Stimulated activated CD8-positive, alpha-beta memory T cell treated with anti-CD3 and anti-CD28 coated beads, Interleukin-4, amount 100 ng/mL, for 24 hours (primary cell): ENCODE data around the gene LIMD2.

Experiments
- DNase-seq: peaks from one replicate; pipeline ENCODE4 v3.0.0-alpha.2; 2020; ENCODE audit warnings: low read depth

The LIMD2 gene

GRCh38 chr17:63681530-63681929, 18.4 kb downstream of the LIMD2 start:
- no peak for DNase-seq

GRCh38 chr17:63680700-63681099, 19.2 kb downstream of the LIMD2 start:
- no peak for DNase-seq

- no peak for DNase-seq
Observed at GRCh38 chr17:63679214-63679613, 20.7 kb downstream of the LIMD2 start.

GRCh38 chr17:63676584-63676983, 23.3 kb downstream of the LIMD2 start:
- no peak for DNase-seq

GRCh38 chr17:63675607-63676546, 24.0 kb downstream of the LIMD2 start:
- DNase-seq: no peak

DNA sequence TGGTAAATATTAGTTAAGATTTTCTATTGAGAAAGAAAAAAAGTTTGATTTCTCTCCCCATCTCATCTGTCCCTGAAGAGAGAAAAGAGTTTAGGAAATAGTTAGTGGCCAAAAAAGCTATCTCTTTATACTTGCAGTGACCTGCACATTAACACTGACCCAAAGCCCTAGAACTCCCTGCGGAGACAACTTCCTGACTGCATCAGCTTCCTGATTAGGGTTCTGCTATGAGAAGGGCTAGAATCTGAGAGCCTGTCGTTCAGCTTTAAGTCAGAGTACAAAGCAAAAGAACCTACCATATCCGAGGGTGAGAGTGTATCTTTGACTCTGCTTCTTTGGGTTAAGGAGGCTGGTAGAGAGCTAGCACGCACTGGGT, 24.7 kb downstream of the LIMD2 start:
- DNase-seq: no peak

DNA sequence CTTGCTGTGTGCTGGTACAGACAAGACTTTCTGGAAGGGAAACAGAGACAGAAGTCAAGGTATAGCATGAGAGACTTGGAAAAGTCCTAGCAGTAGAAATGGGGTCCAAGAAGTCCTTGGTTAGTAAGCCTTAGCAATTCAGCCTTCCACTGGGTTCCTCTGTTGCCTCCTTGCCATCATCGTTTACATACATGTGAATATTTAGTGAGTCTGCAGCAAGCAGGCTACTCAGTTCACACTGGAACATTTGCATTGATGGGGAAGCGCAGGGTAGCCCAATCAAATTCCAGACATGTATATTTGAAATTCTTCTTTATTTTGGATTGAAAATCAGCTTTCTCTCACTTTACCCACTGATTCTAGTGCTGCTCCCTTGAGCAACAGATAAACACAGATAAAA, 27.1 kb downstream of the LIMD2 start:
- no peak for DNase-seq

DNA sequence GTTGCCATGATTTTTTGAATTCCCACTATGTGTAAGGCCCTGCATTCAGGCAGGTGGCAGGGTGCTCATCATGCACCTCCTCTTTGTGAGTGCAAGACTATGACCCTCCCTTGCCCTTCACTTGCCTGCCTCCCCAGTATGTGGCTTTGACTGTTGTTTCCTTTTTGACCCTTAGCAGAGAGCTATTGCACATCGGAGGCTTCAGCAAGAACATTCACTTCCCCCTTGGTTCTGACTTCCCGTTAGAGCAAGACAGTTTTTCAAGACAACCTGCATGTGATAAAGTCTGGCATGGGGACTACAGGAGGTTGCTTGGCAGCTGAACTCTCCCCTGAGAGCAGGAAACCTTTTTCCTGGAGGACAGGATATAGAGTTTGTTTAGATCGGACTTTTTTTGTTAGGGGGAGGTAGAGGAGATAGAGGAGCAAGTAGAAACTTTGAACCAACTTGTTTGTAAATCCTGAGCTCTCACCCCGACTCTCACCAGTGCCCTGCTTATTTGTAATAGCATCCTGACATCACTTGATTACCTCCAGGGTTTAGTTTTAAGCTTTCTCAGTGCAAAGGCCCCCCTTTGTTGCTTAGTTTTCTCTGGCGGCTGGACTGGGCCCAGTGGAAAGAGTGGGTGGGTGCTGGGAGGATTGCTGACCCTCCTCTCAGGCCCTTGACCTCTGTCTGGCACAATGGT, 34.3 kb downstream of the LIMD2 start:
- DNase-seq: no peak

DNA sequence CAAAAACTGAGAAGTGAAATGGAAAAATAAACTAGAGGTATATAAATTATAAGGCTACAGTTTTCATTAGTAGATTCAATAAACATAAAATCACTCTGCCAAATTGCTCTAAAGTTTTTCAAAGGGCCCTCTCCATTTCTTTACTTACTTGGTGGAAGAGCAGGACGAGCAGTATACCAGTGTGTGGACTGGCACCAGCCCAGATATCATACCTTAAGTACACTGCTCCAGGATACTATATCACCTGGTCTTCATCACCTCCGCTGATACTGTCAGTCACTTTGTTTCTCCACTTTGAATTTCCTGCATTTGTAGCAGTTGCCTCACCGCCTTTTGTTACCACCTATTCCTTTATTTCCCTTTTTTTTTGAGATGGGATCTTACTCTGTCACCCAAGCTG, 40.1 kb downstream of the LIMD2 start:
- DNase-seq: no peak

- no peak for DNase-seq
Observed at GRCh38 chr17:63658366-63658765, 41.6 kb downstream of the LIMD2 start.

DNA sequence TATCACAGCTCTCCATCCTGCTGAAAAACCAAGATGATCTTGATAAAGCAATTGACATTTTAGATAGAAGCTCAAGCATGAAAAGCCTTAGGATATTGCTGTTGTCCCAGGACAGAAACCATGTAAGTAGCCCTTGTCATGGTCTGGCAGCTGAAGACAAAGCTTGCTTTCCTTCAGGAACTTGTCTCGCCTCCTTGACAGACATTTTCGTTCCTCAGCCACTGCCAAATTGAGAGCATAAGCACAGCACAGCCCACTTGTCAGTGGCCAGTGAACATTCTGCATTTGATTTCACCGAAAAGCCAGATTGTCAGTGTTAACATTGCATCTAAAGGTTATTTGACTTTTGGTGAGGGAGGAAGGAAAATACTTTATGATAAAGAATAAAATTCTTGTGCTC, 42.1 kb downstream of the LIMD2 start:
- DNase-seq: no peak

DNA sequence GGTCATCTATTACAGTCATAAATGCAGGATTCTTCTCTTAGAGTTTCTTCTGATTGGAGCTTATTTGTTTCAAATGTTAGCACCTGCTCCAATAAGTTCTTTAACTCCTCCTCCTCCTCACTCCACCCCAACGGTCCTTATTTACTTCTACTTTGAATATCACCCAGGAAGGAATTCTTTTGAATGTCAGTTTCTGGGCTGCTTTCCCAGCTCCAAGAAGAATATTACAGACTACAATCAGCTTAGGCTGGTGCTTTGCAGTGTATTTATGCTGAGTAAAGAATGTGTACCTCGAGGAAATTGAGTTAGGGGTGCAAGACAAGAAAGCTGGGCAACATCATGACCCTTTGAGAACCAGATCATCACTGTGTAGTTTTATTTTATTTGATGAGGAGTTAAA, 46.9 kb downstream of the LIMD2 start:
- no peak for DNase-seq

DNA sequence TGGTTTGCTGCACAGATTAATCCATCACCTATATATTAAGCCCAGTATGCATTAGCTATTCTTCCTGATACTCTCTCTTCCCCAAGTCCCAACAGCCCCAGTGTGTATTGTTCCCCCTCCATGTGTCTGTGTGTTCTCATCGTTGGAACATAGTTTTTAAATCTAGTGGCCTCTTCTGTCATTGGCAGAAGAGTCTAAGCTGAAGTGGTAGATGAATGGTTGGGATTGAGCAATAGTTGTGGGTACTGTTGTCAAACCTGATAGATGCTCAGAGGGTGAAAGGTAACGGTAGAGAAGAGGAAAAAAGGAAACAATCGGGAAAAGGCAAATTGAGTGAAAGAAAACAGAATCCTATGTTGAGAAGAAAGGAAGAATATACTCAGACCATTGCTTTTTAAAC, 47.8 kb downstream of the LIMD2 start:
- no peak for DNase-seq

DNA sequence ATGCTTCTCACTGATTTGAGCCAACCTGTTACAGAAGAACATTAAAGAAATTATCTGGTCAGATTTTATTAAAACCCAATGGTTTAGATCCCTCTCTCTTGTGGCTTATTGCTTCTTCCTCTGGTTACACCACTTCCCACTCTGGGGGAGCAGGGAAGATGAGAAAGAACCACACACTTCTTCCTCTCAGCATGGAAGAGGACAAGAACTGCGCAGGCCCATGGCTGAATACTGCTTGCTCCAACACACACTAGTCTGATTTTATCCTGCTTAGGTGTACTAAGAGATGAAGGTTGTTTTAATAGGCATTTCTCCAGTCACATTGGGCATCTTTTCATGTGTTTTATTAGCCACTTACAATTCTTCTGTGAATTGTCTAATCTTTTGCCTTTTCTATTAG, 50.1 kb downstream of the LIMD2 start:
- DNase-seq: no peak

DNA sequence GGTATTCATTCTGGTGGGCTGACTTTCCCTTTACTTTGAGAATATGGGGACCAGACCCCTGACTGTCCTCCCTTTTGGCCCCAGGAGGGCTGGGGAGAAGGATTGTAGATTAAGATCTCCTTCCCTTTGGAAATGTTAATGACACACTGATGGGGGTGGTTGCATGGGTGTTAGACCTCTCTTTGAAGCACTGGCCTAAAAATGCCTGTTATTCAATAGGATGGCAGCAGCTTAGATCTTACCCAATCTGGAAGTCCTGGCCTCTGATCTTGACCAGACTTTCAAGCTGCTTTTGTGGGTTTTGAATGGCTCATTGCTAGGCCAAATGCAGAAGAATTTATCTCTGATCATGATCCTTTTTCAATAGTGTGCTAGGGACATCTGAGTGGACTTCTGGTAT, 52.0 kb downstream of the LIMD2 start:
- DNase-seq: no peak

- DNase-seq: no peak
Observed at GRCh38 chr17:63647065-63647725, 52.7 kb downstream of the LIMD2 start.

GRCh38 chr17:63646488-63646806, 53.5 kb downstream of the LIMD2 start:
- no peak for DNase-seq
